ENCODE measurements around the gene USP11. TPM values are rescaled to one million over a fixed set of nuclear protein-coding genes. Genes with fewer than 3 reads are reported as not detected.
A peak's percentile ranks its signal among the peaks of the same experiment; 100 is the strongest.

Gene USP11
- total RNA-seq, 1 experiment from 2014 or later: 61.2 TPM

GRCh38 chrX:47218920-47219815, 13.6 kb upstream of the USP11 start:
- BruUV-seq (replicated peaks): no TSS peak
- ChIA-PET POLR2A (interaction anchor here (3.0 kb wide), 1 partner anchor 14 kb away, joined by 35 read pairs; the partner anchor contains the start of gene USP11), CTCF (no interaction called here)
- DNase-seq: peak; percentile 50 to 59
- Histone ChIP-seq H3K27me3 (replicated peaks; ENCODE audit: control insufficient read depth, insufficient read depth, low read length) (no peaks in the 10 kb centered on the region), H3K4me1 (no peaks in the 10 kb centered on the region), H3K4me3 (ENCODE audit: low read depth, low read length) (peak overlapping the region; percentile 49), H3K9me3 (no peaks in the 10 kb centered on the region), H3K36me3 (ENCODE audit: control insufficient read depth, insufficient read depth, low read length) (peaks cover 5% of the 10 kb centered on the region)
- peak overlapping the region; percentile 84 for H3K4me3 Mint-ChIP-seq (ENCODE audit: unreplicated experiment)
- no peaks in the 10 kb centered on the region for H3K9me3 Mint-ChIP-seq (ENCODE audit: unreplicated experiment)
- H3K27ac Mint-ChIP-seq (ENCODE audit: unreplicated experiment): peak overlapping the region; percentile 91
- peaks cover 59% of the 10 kb centered on the region for H3K36me3 Mint-ChIP-seq (ENCODE audit: insufficient read depth, unreplicated experiment)
- peaks cover 32% of the 10 kb centered on the region for H3K4me1 Mint-ChIP-seq (ENCODE audit: low read depth, unreplicated experiment)
- intact Hi-C loops (cut with micrococcal nuclease; ENCODE audit: unreplicated experiment): loop anchor here (1.0 to 10.0 kb wide), 4 partner anchors 14 to 436 kb away; partner anchors contain the start of genes ELK1, USP11 and UXT
- TF ChIP-seq CTCF (IDR thresholded peaks at IDR 0.05; ENCODE audit: insufficient read depth in 1 of 2, low read depth in 1 of 2, low read length in 1 of 2, severe bottlenecking in 1 of 2, unreplicated experiment in 1 of 2): no peak
- H3K27me3 Mint-ChIP-seq (ENCODE audit: insufficient read depth, unreplicated experiment): no peaks in the 10 kb centered on the region

DNA sequence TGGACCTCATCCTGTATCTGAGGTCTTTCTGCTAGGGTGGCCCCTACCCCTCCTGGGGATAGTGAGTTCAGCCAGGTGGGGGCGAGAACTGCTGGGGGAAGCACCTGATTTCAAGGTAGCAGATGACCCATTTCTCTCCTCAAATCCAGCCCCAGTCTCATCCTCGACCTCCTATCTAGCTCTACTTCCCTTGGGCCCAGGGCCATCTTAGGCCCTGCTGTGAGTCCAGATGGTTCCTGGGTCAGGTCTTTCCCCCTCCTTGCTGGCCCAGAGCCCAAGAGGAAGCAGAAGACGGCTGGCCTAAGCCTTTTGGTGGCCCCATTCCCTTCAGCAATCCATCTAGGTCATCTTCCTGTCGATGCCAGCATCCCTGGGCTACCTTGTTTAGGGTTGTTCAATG, 11.1 kb upstream of the USP11 start:
- no peaks in the 10 kb centered on the region for H3K9me3 Mint-ChIP-seq (ENCODE audit: unreplicated experiment)
- ChIA-PET CTCF (no interaction called here), POLR2A (no interaction called here)
- H3K4me1 Mint-ChIP-seq (ENCODE audit: low read depth, unreplicated experiment): peaks cover 22% of the 10 kb centered on the region
- Histone ChIP-seq H3K36me3 (ENCODE audit: control insufficient read depth, insufficient read depth, low read length) (peaks cover 2% of the 10 kb centered on the region; the same call in 1 of the 2 replicates), H3K27me3 (replicated peaks; ENCODE audit: control insufficient read depth, insufficient read depth, low read length) (no peaks in the 10 kb centered on the region), H3K4me1 (no peaks in the 10 kb centered on the region), H3K9me3 (no peaks in the 10 kb centered on the region), H3K4me3 (ENCODE audit: low read depth, low read length) (no peak overlapping the region)
- no peak for TF ChIP-seq CTCF (IDR thresholded peaks at IDR 0.05; ENCODE audit: insufficient read depth in 1 of 2, low read depth in 1 of 2, low read length in 1 of 2, severe bottlenecking in 1 of 2, unreplicated experiment in 1 of 2)
- no peak overlapping the region for H3K4me3 Mint-ChIP-seq (ENCODE audit: unreplicated experiment)
- peaks cover 58% of the 10 kb centered on the region for H3K36me3 Mint-ChIP-seq (ENCODE audit: insufficient read depth, unreplicated experiment)
- DNase-seq: no peak
- intact Hi-C loops (cut with micrococcal nuclease; ENCODE audit: unreplicated experiment): no loop called here
- BruUV-seq (replicated peaks): no TSS peak
- H3K27me3 Mint-ChIP-seq (ENCODE audit: insufficient read depth, unreplicated experiment): no peaks in the 10 kb centered on the region
- H3K27ac Mint-ChIP-seq (ENCODE audit: unreplicated experiment): no peak overlapping the region

DNA sequence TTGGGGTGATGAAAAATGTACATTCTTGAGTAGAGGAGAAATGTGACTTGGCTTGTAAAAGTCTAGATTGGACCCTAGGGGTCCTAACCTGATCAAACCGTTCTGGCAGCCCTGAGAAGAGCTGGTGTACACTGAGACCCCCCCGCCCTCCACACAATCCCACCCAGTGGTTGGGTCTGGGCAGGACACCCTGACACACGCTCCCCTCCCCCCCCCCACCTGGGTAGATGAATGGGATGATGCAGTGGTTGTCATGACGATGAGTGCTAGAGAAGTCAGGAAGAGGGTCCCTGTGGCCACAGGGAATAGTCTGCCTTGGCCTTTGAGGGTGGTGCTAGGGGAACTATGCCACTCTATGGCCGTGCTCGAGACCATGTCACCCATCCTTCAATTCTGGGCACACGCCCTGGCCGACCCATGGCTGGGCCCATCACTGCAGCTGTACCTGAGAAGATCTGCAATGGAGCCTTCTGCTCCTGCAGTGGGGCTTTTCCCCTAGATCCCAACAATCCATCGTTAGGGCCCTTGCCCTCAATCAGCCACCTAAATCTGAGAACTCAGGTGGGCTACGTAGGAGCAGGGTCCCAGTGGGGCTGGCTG, 10.0 kb upstream of the USP11 start:
- Histone ChIP-seq H3K36me3 (ENCODE audit: control insufficient read depth, insufficient read depth, low read length) (peaks cover 2% of the 10 kb centered on the region; the same call in 1 of the 2 replicates), H3K4me1 (no peaks in the 10 kb centered on the region), H3K9me3 (no peaks in the 10 kb centered on the region), H3K4me3 (ENCODE audit: low read depth, low read length) (no peak overlapping the region), H3K27me3 (replicated peaks; ENCODE audit: control insufficient read depth, insufficient read depth, low read length) (no peaks in the 10 kb centered on the region)
- no peak overlapping the region for H3K4me3 Mint-ChIP-seq (ENCODE audit: unreplicated experiment)
- no peak overlapping the region for H3K27ac Mint-ChIP-seq (ENCODE audit: unreplicated experiment)
- no peaks in the 10 kb centered on the region for H3K27me3 Mint-ChIP-seq (ENCODE audit: insufficient read depth, unreplicated experiment)
- BruUV-seq (replicated peaks): no TSS peak
- peaks cover 56% of the 10 kb centered on the region for H3K36me3 Mint-ChIP-seq (ENCODE audit: insufficient read depth, unreplicated experiment)
- POLR2A ChIA-PET: no interaction called here
- H3K4me1 Mint-ChIP-seq (ENCODE audit: low read depth, unreplicated experiment): peaks cover 15% of the 10 kb centered on the region
- intact Hi-C loops (cut with micrococcal nuclease; ENCODE audit: unreplicated experiment): no loop called here
- CTCF ChIA-PET: interaction anchor here (0.6 kb wide), 1 partner anchor 27 kb away, joined by 3 read pairs; no protein-coding TSS in a partner anchor
- no peaks in the 10 kb centered on the region for H3K9me3 Mint-ChIP-seq (ENCODE audit: unreplicated experiment)
- no peak for TF ChIP-seq CTCF (IDR thresholded peaks at IDR 0.05; ENCODE audit: insufficient read depth in 1 of 2, low read depth in 1 of 2, low read length in 1 of 2, severe bottlenecking in 1 of 2, unreplicated experiment in 1 of 2)
- no peak for DNase-seq

Data from Caco-2 (cell line).